OCI-LY1 (cell line): ENCODE results near the gene GLS.

Experiments used
- H2AFZ ChIP-seq: fragments of 200-600 bp; sonication (generic), shearing (Covaris generic); 2 replicates; pipeline ENCODE4 v1.6.0; 2014; ENCODE audit warnings: antibody characterized with exemption, mild to moderate bottlenecking, low read length
- H3F3A ChIP-seq: fragments of 200-600 bp; sonication (generic), shearing (Covaris generic); 2 replicates; pipeline ENCODE4 v1.6.0; 2014; ENCODE audit warnings: mild to moderate bottlenecking, antibody characterized with exemption, low read length, moderate library complexity; ENCODE audit not compliant: insufficient read depth
- H3K27ac ChIP-seq: fragments of 200-600 bp; sonication (generic); 2 replicates; pipeline ENCODE4 v1.5.1; 2014; ENCODE audit warnings: low read length, mixed run types, mild to moderate bottlenecking, low read depth; ENCODE audit not compliant: poor library complexity, severe bottlenecking
- H3K27me3 ChIP-seq: fragments of 200-600 bp; sonication (generic); 2 replicates; pipeline ENCODE4 v1.6.0; 2014; ENCODE audit warnings: antibody characterized with exemption, mild to moderate bottlenecking, low read length, moderate library complexity; ENCODE audit not compliant: insufficient read depth
- H3K36me3 ChIP-seq: fragments of 200-600 bp; sonication (generic); 2 replicates; pipeline ENCODE4 v1.6.1; 2014; ENCODE audit warnings: mild to moderate bottlenecking, antibody characterized with exemption, low read length, moderate library complexity, mixed read lengths; ENCODE audit not compliant: insufficient read depth
- H3K4me1 ChIP-seq: fragments of 200-600 bp; sonication (generic); 2 replicates; pipeline ENCODE4 v1.5.1; 2014; ENCODE audit warnings: mild to moderate bottlenecking, low read length, moderate library complexity; ENCODE audit not compliant: insufficient read depth, severe bottlenecking
- H3K4me2 ChIP-seq: fragments of 200-600 bp; sonication (generic), shearing (Covaris generic); 2 replicates; pipeline ENCODE4 v1.6.1; 2014; ENCODE audit warnings: low read length
- H3K4me3 ChIP-seq: fragments of 200-600 bp; sonication (generic); 2 replicates; pipeline ENCODE4 v1.5.1; 2014; ENCODE audit warnings: low read length, low read depth, mild to moderate bottlenecking, mixed read lengths; ENCODE audit not compliant: poor library complexity, severe bottlenecking
- H3K79me2 ChIP-seq: fragments of 200-600 bp; shearing (Covaris generic); 2 replicates; pipeline ENCODE4 v1.6.1; 2016; ENCODE audit warnings: mixed run types, low read length, mixed read lengths; ENCODE audit not compliant: insufficient read depth
- H3K9ac ChIP-seq: fragments of 200-600 bp; sonication (generic), shearing (Covaris generic); 2 replicates; pipeline ENCODE4 v1.6.1; 2014; ENCODE audit warnings: mild to moderate bottlenecking, low read length, mixed read lengths
- H3K9me2 ChIP-seq: fragments of 200-600 bp; sonication (generic), shearing (Covaris generic); 2 replicates; pipeline ENCODE4 v1.6.1; 2014; ENCODE audit warnings: low read depth, mild to moderate bottlenecking, low read length, mixed read lengths
- H3K9me3 ChIP-seq: fragments of 200-600 bp; shearing (Covaris generic); 2 replicates; pipeline ENCODE4 v1.6.1; 2014; ENCODE audit warnings: low read length, mixed read lengths
- H4K20me1 ChIP-seq: fragments of 200-600 bp; sonication (generic), shearing (Covaris generic); 2 replicates; pipeline ENCODE4 v1.6.0; 2016; ENCODE audit warnings: mild to moderate bottlenecking, low read length; ENCODE audit not compliant: insufficient read depth
- CTCF ChIP-seq: fragments of 200-600 bp; sonication (generic), shearing (Covaris generic); IDR thresholded peaks from 2 replicates; pipeline ENCODE4 v1.5.1; 2017; ENCODE audit warnings: mild to moderate bottlenecking, antibody characterized with exemption, low read length, moderate library complexity, mixed read lengths
- EZH2 ChIP-seq: fragments of 200-600 bp; sonication (generic), shearing (Covaris generic); IDR thresholded peaks from 2 replicates; pipeline ENCODE4 v1.8.0; 2017; ENCODE audit warnings: borderline replicate concordance, mixed run types, mild to moderate bottlenecking, antibody characterized with exemption, low read length, moderate library complexity, mixed read lengths

The GLS gene

GRCh38 chr2:190943706-190944105 lies 63.1 kb downstream of the GLS start:
- Histone ChIP-seq H3F3A (no peaks in the 10 kb centered on the region), H3K4me1 (no peaks in the 10 kb centered on the region), H3K79me2 (no peaks in the 10 kb centered on the region), H3K36me3 (no peaks in the 10 kb centered on the region), H3K27ac (no peak overlapping the region), H2AFZ (no peak overlapping the region), H3K9me2 (no peaks in the 10 kb centered on the region), H3K4me2 (no peak overlapping the region), H3K9ac (no peak overlapping the region), H3K27me3 (no peaks in the 10 kb centered on the region), H3K4me3 (no peak overlapping the region), H4K20me1 (no peaks in the 10 kb centered on the region), H3K9me3 (no peaks in the 10 kb centered on the region)
- TF ChIP-seq CTCF, result no peak
- no peak for TF ChIP-seq EZH2

- Histone ChIP-seq H3F3A (no peaks in the 10 kb centered on the region), H3K4me1 (no peaks in the 10 kb centered on the region), H2AFZ (no peak overlapping the region), H3K36me3 (no peaks in the 10 kb centered on the region), H3K4me3 (no peak overlapping the region), H3K9ac (no peak overlapping the region), H3K27ac (no peak overlapping the region), H3K79me2 (no peaks in the 10 kb centered on the region), H3K9me3 (no peaks in the 10 kb centered on the region), H4K20me1 (no peaks in the 10 kb centered on the region), H3K27me3 (no peaks in the 10 kb centered on the region), H3K9me2 (no peaks in the 10 kb centered on the region), H3K4me2 (no peak overlapping the region)
- TF ChIP-seq EZH2 (no peak), CTCF (no peak)
These were observed 66.5 kb downstream of the GLS start for GRCh38 chr2:190947141-190947540.

GRCh38 chr2:190947711-190948251 lies 67.2 kb downstream of the GLS start:
- no peak overlapping the region for H3K9ac ChIP-seq
- TF ChIP-seq EZH2 (no peak), CTCF (no peak)
- no peaks in the 10 kb centered on the region for H3K36me3 ChIP-seq
- no peaks in the 10 kb centered on the region for H3K9me2 ChIP-seq
- H3K79me2 ChIP-seq, result no peaks in the 10 kb centered on the region
- H2AFZ ChIP-seq, result no peak overlapping the region
- H3K4me2 ChIP-seq, result no peak overlapping the region
- no peaks in the 10 kb centered on the region for H4K20me1 ChIP-seq
- no peak overlapping the region for H3K27ac ChIP-seq
- H3K4me3 ChIP-seq, result no peak overlapping the region
- H3K4me1 ChIP-seq, result no peaks in the 10 kb centered on the region
- H3K9me3 ChIP-seq, result no peaks in the 10 kb centered on the region
- no peaks in the 10 kb centered on the region for H3F3A ChIP-seq
- no peaks in the 10 kb centered on the region for H3K27me3 ChIP-seq
